ENCODE results near the gene PPP3R1. TPM values are rescaled to one million over a fixed set of nuclear protein-coding genes. Genes with fewer than 3 reads are reported as not detected.

The PPP3R1 gene
- total RNA-seq, 1 donor from 2014 or later, result 77.3 TPM

- Mint-ChIP-seq H3K9me3 (no peaks in the 10 kb centered on the region), H3K27me3 (ENCODE audit: low read depth) (no peaks in the 10 kb centered on the region), H3K36me3 (ENCODE audit: low read depth) (peaks cover 43% of the 10 kb centered on the region), H3K4me1 (ENCODE audit: low read depth) (peaks cover 2% of the 10 kb centered on the region), H3K4me3 (ENCODE audit: low read depth) (no peak overlapping the region), H3K27ac (no peak overlapping the region)
- DNase-seq (ENCODE audit: low spot score), result no peak
- intact Hi-C loops (cut with micrococcal nuclease), result no loop called here
Observed at GRCh38 chr2:68172521-68172920, 79.8 kb downstream of the PPP3R1 start.

- Mint-ChIP-seq H3K4me3 (ENCODE audit: low read depth) (no peak overlapping the region), H3K27ac (no peak overlapping the region), H3K27me3 (ENCODE audit: low read depth) (no peaks in the 10 kb centered on the region), H3K36me3 (ENCODE audit: low read depth) (peaks cover 43% of the 10 kb centered on the region), H3K4me1 (ENCODE audit: low read depth) (peaks cover 2% of the 10 kb centered on the region), H3K9me3 (no peaks in the 10 kb centered on the region)
- intact Hi-C loops (cut with micrococcal nuclease), result no loop called here
- no peak for DNase-seq (ENCODE audit: low spot score)
Observed at GRCh38 chr2:68171684-68172083, 80.6 kb downstream of the PPP3R1 start.

GRCh38 chr2:68171146-68171545 lies 81.2 kb downstream of the PPP3R1 start:
- intact Hi-C loops (cut with micrococcal nuclease), result no loop called here
- Mint-ChIP-seq H3K4me3 (ENCODE audit: low read depth) (no peak overlapping the region), H3K4me1 (ENCODE audit: low read depth) (peaks cover 2% of the 10 kb centered on the region), H3K27me3 (ENCODE audit: low read depth) (no peaks in the 10 kb centered on the region), H3K27ac (no peak overlapping the region), H3K36me3 (ENCODE audit: low read depth) (peaks cover 44% of the 10 kb centered on the region), H3K9me3 (no peaks in the 10 kb centered on the region)
- no peak for DNase-seq (ENCODE audit: low spot score)

- H3K9me3 Mint-ChIP-seq, result no peaks in the 10 kb centered on the region
- intact Hi-C loops (cut with micrococcal nuclease), result no loop called here
- H3K36me3 Mint-ChIP-seq (ENCODE audit: low read depth), result peaks cover 41% of the 10 kb centered on the region
- H3K4me3 Mint-ChIP-seq (ENCODE audit: low read depth), result no peak overlapping the region
- H3K27me3 Mint-ChIP-seq (ENCODE audit: low read depth), result no peaks in the 10 kb centered on the region
- H3K27ac Mint-ChIP-seq, result no peak overlapping the region
- DNase-seq (ENCODE audit: low spot score), result no peak
- peaks cover 2% of the 10 kb centered on the region for H3K4me1 Mint-ChIP-seq (ENCODE audit: low read depth)
Observed at GRCh38 chr2:68169308-68169707, 83.0 kb downstream of the PPP3R1 start.

GRCh38 chr2:68167186-68167585 lies 85.1 kb downstream of the PPP3R1 start:
- peaks cover 2% of the 10 kb centered on the region for H3K4me1 Mint-ChIP-seq (ENCODE audit: low read depth)
- no peaks in the 10 kb centered on the region for H3K27me3 Mint-ChIP-seq (ENCODE audit: low read depth)
- no peak for DNase-seq (ENCODE audit: low spot score)
- no peak overlapping the region for H3K27ac Mint-ChIP-seq
- no peaks in the 10 kb centered on the region for H3K9me3 Mint-ChIP-seq
- intact Hi-C loops (cut with micrococcal nuclease), result no loop called here
- H3K36me3 Mint-ChIP-seq (ENCODE audit: low read depth), result peaks cover 51% of the 10 kb centered on the region
- H3K4me3 Mint-ChIP-seq (ENCODE audit: low read depth), result no peak overlapping the region

GRCh38 chr2:68163641-68164040 lies 88.7 kb downstream of the PPP3R1 start:
- no peaks in the 10 kb centered on the region for H3K27me3 Mint-ChIP-seq (ENCODE audit: low read depth)
- peaks cover 16% of the 10 kb centered on the region for H3K4me1 Mint-ChIP-seq (ENCODE audit: low read depth)
- peaks cover 76% of the 10 kb centered on the region for H3K36me3 Mint-ChIP-seq (ENCODE audit: low read depth)
- intact Hi-C loops (cut with micrococcal nuclease), result no loop called here
- no peak for DNase-seq (ENCODE audit: low spot score)
- H3K27ac Mint-ChIP-seq, result no peak overlapping the region
- no peak overlapping the region for H3K4me3 Mint-ChIP-seq (ENCODE audit: low read depth)
- no peaks in the 10 kb centered on the region for H3K9me3 Mint-ChIP-seq

- DNase-seq (ENCODE audit: low spot score), result no peak
- Mint-ChIP-seq H3K27ac (peak overlapping the region; percentile 99), H3K9me3 (no peaks in the 10 kb centered on the region), H3K4me1 (ENCODE audit: low read depth) (peaks cover 35% of the 10 kb centered on the region), H3K36me3 (ENCODE audit: low read depth) (peaks cover 43% of the 10 kb centered on the region), H3K27me3 (ENCODE audit: low read depth) (no peaks in the 10 kb centered on the region), H3K4me3 (ENCODE audit: low read depth) (peak overlapping the region; percentile 95)
- intact Hi-C loops (cut with micrococcal nuclease), result loop anchor here (5.0 to 10.0 kb wide), 3 partner anchors 44 to 287 kb away; partner anchors contain the start of gene C1D
Observed at GRCh38 chr2:68158134-68158447, 94.2 kb downstream of the PPP3R1 start.

GRCh38 chr2:68157402-68158133 lies 94.8 kb downstream of the PPP3R1 start, which contains the start of gene PNO1:
TSS of gene PNO1 (plus strand) at chr2:68157888. CDS start at chr2:68157935, 47 bp downstream.
- H3K4me1 Mint-ChIP-seq (ENCODE audit: low read depth), result peaks cover 40% of the 10 kb centered on the region
- H3K9me3 Mint-ChIP-seq, result no peaks in the 10 kb centered on the region
- intact Hi-C loops (cut with micrococcal nuclease), result loop anchor here (1.0 to 10.0 kb wide), 5 partner anchors 45 to 309 kb away; partner anchors contain the start of genes APLF, C1D and FBXO48
- H3K27me3 Mint-ChIP-seq (ENCODE audit: low read depth), result no peaks in the 10 kb centered on the region
- H3K36me3 Mint-ChIP-seq (ENCODE audit: low read depth), result peaks cover 37% of the 10 kb centered on the region
- H3K27ac Mint-ChIP-seq, result peak within 1 kb of the TSS; percentile 99
- peak within 1 kb of the TSS; percentile 95 for H3K4me3 Mint-ChIP-seq (ENCODE audit: low read depth)
- peak; percentile 95 for DNase-seq (ENCODE audit: low spot score)

- Mint-ChIP-seq H3K4me1 (ENCODE audit: low read depth) (peaks cover 44% of the 10 kb centered on the region), H3K9me3 (no peaks in the 10 kb centered on the region)
Observed at GRCh38 chr2:68157002-68157401, 95.3 kb downstream of the PPP3R1 start.

GRCh38 chr2:68156419-68156818 lies 95.9 kb downstream of the PPP3R1 start:
- Mint-ChIP-seq H3K27me3 (ENCODE audit: low read depth) (no peaks in the 10 kb centered on the region), H3K4me1 (ENCODE audit: low read depth) (peaks cover 49% of the 10 kb centered on the region), H3K4me3 (ENCODE audit: low read depth) (peak overlapping the region; percentile 95), H3K27ac (peak overlapping the region; percentile 99), H3K9me3 (no peaks in the 10 kb centered on the region), H3K36me3 (ENCODE audit: low read depth) (peaks cover 30% of the 10 kb centered on the region)
- intact Hi-C loops (cut with micrococcal nuclease), result loop anchor here (2.0 to 10.0 kb wide), 4 partner anchors 46 to 310 kb away; partner anchors contain the start of genes APLF, C1D and FBXO48
- DNase-seq (ENCODE audit: low spot score), result no peak

More at GRCh38 chr2:68157002-68157401, 95.3 kb downstream of the PPP3R1 start:
- Mint-ChIP-seq H3K27ac (peak overlapping the region; percentile 99), H3K36me3 (ENCODE audit: low read depth) (peaks cover 32% of the 10 kb centered on the region), H3K27me3 (ENCODE audit: low read depth) (no peaks in the 10 kb centered on the region), H3K4me3 (ENCODE audit: low read depth) (peak overlapping the region; percentile 95)
- no peak for DNase-seq (ENCODE audit: low spot score)
- intact Hi-C loops (cut with micrococcal nuclease), result loop anchor here (1.0 to 10.0 kb wide), 5 partner anchors 45 to 310 kb away; partner anchors contain the start of genes APLF, C1D and FBXO48

- no peak overlapping the region for H3K27ac Mint-ChIP-seq
- H3K4me1 Mint-ChIP-seq (ENCODE audit: low read depth), result peaks cover 47% of the 10 kb centered on the region
- peaks cover 26% of the 10 kb centered on the region for H3K36me3 Mint-ChIP-seq (ENCODE audit: low read depth)
- no peaks in the 10 kb centered on the region for H3K27me3 Mint-ChIP-seq (ENCODE audit: low read depth)
- H3K4me3 Mint-ChIP-seq (ENCODE audit: low read depth), result peak overlapping the region; percentile 95
- no peak for DNase-seq (ENCODE audit: low spot score)
- no peaks in the 10 kb centered on the region for H3K9me3 Mint-ChIP-seq
- intact Hi-C loops (cut with micrococcal nuclease), result loop anchor here (2.0 to 10.0 kb wide), 4 partner anchors 47 to 311 kb away; partner anchors contain the start of genes APLF, C1D and FBXO48
Observed at GRCh38 chr2:68155618-68156017, 96.7 kb downstream of the PPP3R1 start.

- Mint-ChIP-seq H3K36me3 (ENCODE audit: low read depth) (peaks cover 10% of the 10 kb centered on the region), H3K4me3 (ENCODE audit: low read depth) (peak overlapping the region; percentile 28), H3K9me3 (no peaks in the 10 kb centered on the region), H3K4me1 (ENCODE audit: low read depth) (peaks cover 36% of the 10 kb centered on the region), H3K27me3 (ENCODE audit: low read depth) (no peaks in the 10 kb centered on the region), H3K27ac (peak overlapping the region; percentile 40)
- intact Hi-C loops (cut with micrococcal nuclease), result loop anchor here (10.0 kb wide), 1 partner anchor 292 kb away; no protein-coding TSS in a partner anchor
- no peak for DNase-seq (ENCODE audit: low spot score)
Observed at GRCh38 chr2:68152681-68153347, 99.5 kb downstream of the PPP3R1 start.

- H3K36me3 Mint-ChIP-seq (ENCODE audit: low read depth), result peaks cover 8% of the 10 kb centered on the region
- DNase-seq (ENCODE audit: low spot score), result no peak
- no peaks in the 10 kb centered on the region for H3K9me3 Mint-ChIP-seq
- H3K27me3 Mint-ChIP-seq (ENCODE audit: low read depth), result no peaks in the 10 kb centered on the region
- intact Hi-C loops (cut with micrococcal nuclease), result loop anchor here (10.0 kb wide), 1 partner anchor 294 kb away; no protein-coding TSS in a partner anchor
- peaks cover 27% of the 10 kb centered on the region for H3K4me1 Mint-ChIP-seq (ENCODE audit: low read depth)
- H3K27ac Mint-ChIP-seq, result no peak overlapping the region
- no peak overlapping the region for H3K4me3 Mint-ChIP-seq (ENCODE audit: low read depth)
Observed at GRCh38 chr2:68151037-68151436, 101.3 kb downstream of the PPP3R1 start.
